NT2/D1 (cell line): ENCODE measurements around the gene COL20A1.

ENCODE experiments used
- YY1 ChIP-seq: IDR thresholded peaks from 2 replicates; pipeline ENCODE4 v1.6.1; 2011; ENCODE audit not compliant: insufficient read length, insufficient read depth
- ZNF274 ChIP-seq: IDR thresholded peaks from 2 replicates; pipeline ENCODE4 v1.6.1; 2011; ENCODE audit warnings: mild to moderate bottlenecking, low read depth, low read length

- no peak for TF ChIP-seq ZNF274
- no peak for TF ChIP-seq YY1
Measured at GRCh38 chr20:63379296-63379695, 86.3 kb downstream of the COL20A1 start.
